Measurements from ENCODE around the gene TAF4.

DNA sequence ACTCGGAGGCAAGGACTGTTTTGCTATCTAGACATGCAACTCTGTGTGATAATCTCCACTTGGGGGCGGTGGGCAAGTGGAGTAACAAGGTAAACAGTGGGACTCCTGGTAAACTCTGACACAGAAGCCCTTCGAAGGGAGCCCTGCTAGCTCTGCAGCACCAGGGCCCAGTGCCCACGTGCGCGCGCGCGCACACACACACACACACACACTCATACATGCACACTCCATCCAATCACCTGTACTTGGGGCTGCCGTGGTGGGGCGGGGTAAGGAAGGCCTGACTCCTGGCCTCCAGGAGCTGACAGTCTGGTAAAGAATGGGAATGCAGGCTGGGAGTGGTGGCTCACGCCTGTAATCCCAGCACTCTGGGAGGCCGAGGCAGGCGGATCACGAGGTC is 36.4 kb downstream of the TAF4 start:
- TF ChIP-seq FOS (IDR thresholded peaks at IDR 0.05; ENCODE audit: borderline replicate concordance, insufficient read depth, low read length) (no peak), POLR2A (IDR thresholded peaks at IDR 0.05; ENCODE audit: low read depth, low read length) (no peak)
- TF ChIP-seq, protein P1, sequence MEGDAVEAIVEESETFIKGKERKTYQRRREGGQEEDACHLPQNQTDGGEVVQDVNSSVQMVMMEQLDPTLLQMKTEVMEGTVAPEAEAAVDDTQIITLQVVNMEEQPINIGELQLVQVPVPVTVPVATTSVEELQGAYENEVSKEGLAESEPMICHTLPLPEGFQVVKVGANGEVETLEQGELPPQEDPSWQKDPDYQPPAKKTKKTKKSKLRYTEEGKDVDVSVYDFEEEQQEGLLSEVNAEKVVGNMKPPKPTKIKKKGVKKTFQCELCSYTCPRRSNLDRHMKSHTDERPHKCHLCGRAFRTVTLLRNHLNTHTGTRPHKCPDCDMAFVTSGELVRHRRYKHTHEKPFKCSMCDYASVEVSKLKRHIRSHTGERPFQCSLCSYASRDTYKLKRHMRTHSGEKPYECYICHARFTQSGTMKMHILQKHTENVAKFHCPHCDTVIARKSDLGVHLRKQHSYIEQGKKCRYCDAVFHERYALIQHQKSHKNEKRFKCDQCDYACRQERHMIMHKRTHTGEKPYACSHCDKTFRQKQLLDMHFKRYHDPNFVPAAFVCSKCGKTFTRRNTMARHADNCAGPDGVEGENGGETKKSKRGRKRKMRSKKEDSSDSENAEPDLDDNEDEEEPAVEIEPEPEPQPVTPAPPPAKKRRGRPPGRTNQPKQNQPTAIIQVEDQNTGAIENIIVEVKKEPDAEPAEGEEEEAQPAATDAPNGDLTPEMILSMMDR (IDR thresholded peaks at IDR 0.05; ENCODE audit: extremely low read depth in 1 of 2, insufficient read depth in 1 of 2, low read depth in 1 of 2, low read length in 2 of 2): no peak

All from endothelial cell of umbilical vein (primary cell).